RWPE2 (cell line): ENCODE data around the gene IBTK.

ENCODE experiments used
- ATAC-seq: fragments of 200-7000 bp; cut with Tn5 transposase; 3 replicates; pipeline ENCODE4 v1.9.1; 2021; ENCODE audit warnings: low read depth
- DNase-seq: peaks from one replicate; pipeline ENCODE4 v3.0.0-alpha.2; 2020; ENCODE audit warnings: low spot score
- H3K27ac ChIP-seq: fragments of 450-650 bp; 2 replicates; pipeline ENCODE4 v1.5.1; 2017; ENCODE audit warnings: mild to moderate bottlenecking; ENCODE audit not compliant: poor library complexity, severe bottlenecking
- H3K27me3 ChIP-seq: fragments of 250-450 bp; sonication (Bioruptor Pico); 2 replicates; pipeline ENCODE4 v1.5.1; 2021; ENCODE audit warnings: mild to moderate bottlenecking, moderate library complexity; ENCODE audit not compliant: insufficient read depth, poor library complexity, severe bottlenecking
- H3K36me3 ChIP-seq: fragments of 250-450 bp; sonication (Bioruptor Pico); 2 replicates; pipeline ENCODE4 v1.5.1; 2020; ENCODE audit warnings: low read depth, mild to moderate bottlenecking, moderate library complexity
- H3K4me1 ChIP-seq: fragments of 250-450 bp; sonication (Bioruptor Pico); 2 replicates; pipeline ENCODE4 v1.5.1; 2021; ENCODE audit warnings: mild to moderate bottlenecking, moderate library complexity; ENCODE audit not compliant: insufficient read depth, poor library complexity, severe bottlenecking
- H3K4me3 ChIP-seq: fragments of 250-450 bp; sonication (Bioruptor Pico); 2 replicates; pipeline ENCODE4 v1.5.1; 2021; ENCODE audit warnings: mild to moderate bottlenecking, moderate library complexity; ENCODE audit not compliant: severe bottlenecking
- H3K9me3 ChIP-seq: fragments of 250-450 bp; sonication (Bioruptor Pico); 2 replicates; pipeline ENCODE4 v1.5.1; 2021; ENCODE audit warnings: mild to moderate bottlenecking, moderate library complexity; ENCODE audit not compliant: severe bottlenecking
- TF ChIP-seq, protein P1 (sequence below): fragments of 450-650 bp; IDR thresholded peaks from one replicate; pipeline ENCODE4 v1.5.1; 2017; ENCODE audit warnings: mild to moderate bottlenecking, moderate library complexity; ENCODE audit not compliant: poor library complexity, severe bottlenecking

IBTK gene

GRCh38 chr6:82145926-82146452 is 101.6 kb downstream of the IBTK start:
- Histone ChIP-seq H3K9me3 (no peaks in the 10 kb centered on the region), H3K4me3 (no peak overlapping the region), H3K4me1 (peaks cover 21% of the 10 kb centered on the region), H3K27ac (no peak overlapping the region), H3K27me3 (no peaks in the 10 kb centered on the region), H3K36me3 (no peaks in the 10 kb centered on the region)
- TF ChIP-seq, protein P1, sequence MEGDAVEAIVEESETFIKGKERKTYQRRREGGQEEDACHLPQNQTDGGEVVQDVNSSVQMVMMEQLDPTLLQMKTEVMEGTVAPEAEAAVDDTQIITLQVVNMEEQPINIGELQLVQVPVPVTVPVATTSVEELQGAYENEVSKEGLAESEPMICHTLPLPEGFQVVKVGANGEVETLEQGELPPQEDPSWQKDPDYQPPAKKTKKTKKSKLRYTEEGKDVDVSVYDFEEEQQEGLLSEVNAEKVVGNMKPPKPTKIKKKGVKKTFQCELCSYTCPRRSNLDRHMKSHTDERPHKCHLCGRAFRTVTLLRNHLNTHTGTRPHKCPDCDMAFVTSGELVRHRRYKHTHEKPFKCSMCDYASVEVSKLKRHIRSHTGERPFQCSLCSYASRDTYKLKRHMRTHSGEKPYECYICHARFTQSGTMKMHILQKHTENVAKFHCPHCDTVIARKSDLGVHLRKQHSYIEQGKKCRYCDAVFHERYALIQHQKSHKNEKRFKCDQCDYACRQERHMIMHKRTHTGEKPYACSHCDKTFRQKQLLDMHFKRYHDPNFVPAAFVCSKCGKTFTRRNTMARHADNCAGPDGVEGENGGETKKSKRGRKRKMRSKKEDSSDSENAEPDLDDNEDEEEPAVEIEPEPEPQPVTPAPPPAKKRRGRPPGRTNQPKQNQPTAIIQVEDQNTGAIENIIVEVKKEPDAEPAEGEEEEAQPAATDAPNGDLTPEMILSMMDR = no peak
- ATAC-seq (no peak), DNase-seq (no peak)

DNA sequence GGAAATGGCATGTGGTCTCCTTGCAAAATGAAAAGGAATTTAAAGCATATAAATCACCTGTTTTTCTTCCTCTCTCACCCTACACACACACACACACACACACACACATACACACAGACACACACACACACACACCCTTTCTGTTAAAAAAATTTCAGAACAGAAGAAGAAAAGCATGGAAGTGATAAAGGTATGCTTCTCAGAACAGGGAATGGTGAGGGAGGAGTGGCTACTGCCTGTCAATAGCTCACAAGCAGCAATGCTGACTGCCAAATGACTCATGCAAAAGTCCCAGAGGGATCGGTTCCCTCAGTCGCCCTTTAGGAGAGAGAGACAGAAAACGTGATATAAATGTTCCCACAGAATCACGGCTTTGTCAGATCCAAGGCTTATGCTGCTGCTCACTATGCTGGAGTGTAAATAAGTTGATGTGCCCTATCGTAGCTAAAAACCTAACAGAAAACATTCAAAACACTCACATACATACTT is 102.6 kb downstream of the IBTK start:
- Histone ChIP-seq H3K4me3 (no peak overlapping the region), H3K36me3 (no peaks in the 10 kb centered on the region), H3K27me3 (no peaks in the 10 kb centered on the region), H3K27ac (peak overlapping the region; percentile 60), H3K4me1 (peaks cover 21% of the 10 kb centered on the region), H3K9me3 (no peaks in the 10 kb centered on the region)
- ATAC-seq = peak; percentile 84
- TF ChIP-seq, protein P1 = no peak
- DNase-seq = peak; percentile 79

DNA sequence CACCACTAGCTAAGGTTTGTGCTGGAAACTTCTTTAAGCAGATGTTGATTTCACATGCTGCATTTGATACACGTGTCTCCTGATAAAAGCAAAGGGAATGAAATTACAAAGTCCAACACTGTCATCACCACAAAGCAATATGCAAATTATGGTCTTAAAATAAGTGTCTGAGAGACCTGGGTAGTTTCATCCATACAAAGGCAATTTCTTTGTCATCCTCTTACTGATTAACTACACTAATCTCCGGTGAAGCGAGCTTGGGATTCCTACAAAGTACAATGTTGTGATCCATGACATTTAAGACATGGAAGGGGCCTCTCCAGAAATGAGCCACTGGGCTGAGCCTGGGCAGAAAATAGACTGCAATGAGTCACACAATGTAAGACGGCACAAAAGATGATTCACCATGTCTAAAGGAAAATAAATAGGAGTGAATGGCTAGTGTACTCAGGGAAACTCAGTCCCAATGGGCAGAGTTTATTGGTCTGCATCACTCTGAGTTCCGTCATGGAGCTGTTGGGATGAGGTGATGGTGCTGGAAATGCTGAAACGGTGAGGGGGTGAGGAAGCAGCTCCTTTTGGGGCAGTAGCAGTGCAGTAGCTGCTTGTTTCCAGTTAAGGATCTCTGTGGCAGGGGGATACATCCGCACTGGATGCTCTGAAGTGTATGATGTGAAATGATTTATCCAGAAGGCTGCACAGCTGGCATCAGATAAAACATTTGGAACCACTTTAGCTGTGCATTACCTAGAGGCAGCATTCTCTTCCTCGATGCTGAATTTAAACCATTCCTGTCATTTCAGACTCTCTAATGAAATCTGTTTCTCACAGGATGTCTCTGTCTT is 103.3 kb downstream of the IBTK start:
- H3K4me3 ChIP-seq = no peak overlapping the region
- peak overlapping the region; percentile 60 for H3K27ac ChIP-seq
- ATAC-seq = peak; percentile 98
- peaks cover 21% of the 10 kb centered on the region for H3K4me1 ChIP-seq
- DNase-seq = peak; percentile 49
- TF ChIP-seq, protein P1 = no peak
- H3K27me3 ChIP-seq = no peaks in the 10 kb centered on the region
- no peaks in the 10 kb centered on the region for H3K36me3 ChIP-seq
- H3K9me3 ChIP-seq = no peaks in the 10 kb centered on the region

GRCh38 chr6:82143041-82143481 is 104.5 kb downstream of the IBTK start:
- H3K4me1 ChIP-seq = peaks cover 21% of the 10 kb centered on the region
- no peak for DNase-seq
- no peaks in the 10 kb centered on the region for H3K9me3 ChIP-seq
- no peaks in the 10 kb centered on the region for H3K27me3 ChIP-seq
- H3K36me3 ChIP-seq = no peaks in the 10 kb centered on the region
- ATAC-seq = no peak
- TF ChIP-seq, protein P1 = no peak
- no peak overlapping the region for H3K4me3 ChIP-seq
- no peak overlapping the region for H3K27ac ChIP-seq

GRCh38 chr6:82142524-82142923 is 105.0 kb downstream of the IBTK start:
- no peak overlapping the region for H3K27ac ChIP-seq
- H3K27me3 ChIP-seq = no peaks in the 10 kb centered on the region
- no peak overlapping the region for H3K4me3 ChIP-seq
- no peaks in the 10 kb centered on the region for H3K9me3 ChIP-seq
- TF ChIP-seq, protein P1 = no peak
- H3K36me3 ChIP-seq = no peaks in the 10 kb centered on the region
- H3K4me1 ChIP-seq = peaks cover 21% of the 10 kb centered on the region
- DNase-seq = no peak
- ATAC-seq = no peak
